GM12878 (cell line): ENCODE results near the gene SRRM5. TPM values are rescaled to one million over a fixed set of nuclear protein-coding genes. Genes with fewer than 3 reads are reported as not detected.

ENCODE experiments used
- KAT2A ChIP-seq: conservative IDR thresholded peaks from 2 replicates; pipeline ENCODE4 v1.6.1; 2011; ENCODE audit warnings: low read depth, low read length; ENCODE audit not compliant: control insufficient read depth
- MLLT1 ChIP-seq: fragments of 450-650 bp; IDR thresholded peaks from 2 replicates; pipeline ENCODE4 v1.6.1; 2016; ENCODE audit warnings: mild to moderate bottlenecking
- NKRF ChIP-seq: fragments of 450-650 bp; conservative IDR thresholded peaks from 2 replicates; pipeline ENCODE4 v1.6.1; 2017; ENCODE audit warnings: mild to moderate bottlenecking, moderate library complexity
- NR2C1 ChIP-seq: fragments of 450-650 bp; IDR thresholded peaks from 2 replicates; pipeline ENCODE4 v1.6.1; 2017; ENCODE audit warnings: antibody characterized with exemption, mild to moderate bottlenecking, moderate library complexity
- REST ChIP-seq: IDR thresholded peaks from 2 replicates; pipeline ENCODE4 v1.6.1; 2012; ENCODE audit warnings: mild to moderate bottlenecking, low read depth, low read length
- USF2 ChIP-seq: IDR thresholded peaks from 2 replicates; pipeline ENCODE4 v1.6.1; 2011; ENCODE audit warnings: low read depth, low read length, improper control_type of control experiment, borderline replicate concordance
- polyA plus RNA-seq, 11 experiments: library from polyadenylated mRNA; depleted of rRNA in 4 of 11; unstranded in 6 of 11; stranded (reverse) in 5 of 11; fragments of >200 nt; fragmentation: Nextera tagmentation in 4 of 11; fragmentation: Illumina TruSeq in 1 of 11; extraction: Ambion mirVana in 4 of 11; extraction: Trizol in 1 of 11; gene quantifications; 1 replicate in 1 of 11; 2 replicates in 10 of 11; pipeline versions ENCODE4 v1.2.1 to v1.2.3, GENCODE V29; 2011 to 2016; ENCODE audit warnings: inconsistent platforms in 2 of 11, missing spikeins in 2 of 11, low read depth in 1 of 11
- total RNA-seq, 4 experiments: library from RNA; depleted of rRNA in 3 of 4; stranded (reverse); fragments of >200 nt in 3 of 4; fragmentation: Illumina TruSeq in 1 of 4; extraction: Trizol in 1 of 4; gene quantifications; 2 replicates each; pipeline versions ENCODE4 v1.2.1 to v1.2.3, GENCODE V29; 2013 to 2021

The SRRM5 gene
- total and polyA plus RNA-seq, 10 of the 15 experiments (the other 5 are each of a cell fraction or from before 2014, with no cell fraction given): 0.06 to 0.38 (median 0.24) TPM; not detected in 2

- no peak for TF ChIP-seq REST
- no peak for TF ChIP-seq KAT2A
- TF ChIP-seq MLLT1: no peak
- no peak for TF ChIP-seq NR2C1
- TF ChIP-seq NKRF: no peak
- TF ChIP-seq USF2: no peak
- TF ChIP-seq, all 136 proteins: peak for 0
Measured at GRCh38 chr19:43605875-43606568, 5.9 kb upstream of the SRRM5 start (continued).
